K562 (cell line): ENCODE data around the gene FAM83F. TPM values are rescaled to one million over a fixed set of nuclear protein-coding genes. Genes with fewer than 3 reads are reported as not detected.

Source experiments
- ARHGAP35 ChIP-seq: fragments of 450-650 bp; IDR thresholded peaks from 2 replicates; pipeline ENCODE4 v1.6.1; 2018; ENCODE audit not compliant: partially characterized antibody
- FOXA3 ChIP-seq, 2 experiments: fragments of 450-650 bp in 1 of 2; sonication (generic) in 1 of 2; formaldehyde crosslinking; IDR thresholded peaks in 1 of 2; conservative IDR thresholded peaks in 1 of 2; 2 replicates each; pipeline versions ENCODE4 v1.4.0 to v1.8.0; 2020 to 2022; ENCODE audit warnings: mild to moderate bottlenecking in 2 of 2, missing genetic modification reagents in 1 of 2
- HOMEZ ChIP-seq: fragments of 250-450 bp; sonication (Bioruptor Pico); IDR thresholded peaks from 2 replicates; pipeline ENCODE4 v1.4.0; 2020; ENCODE audit warnings: mild to moderate bottlenecking, moderate library complexity
- MAFF ChIP-seq: IDR thresholded peaks from 2 replicates; pipeline ENCODE4 v1.6.1; 2012; ENCODE audit warnings: low read length, improper control_type of control experiment
- MLX ChIP-seq, 2 experiments: fragments of 450-650 bp in 1 of 2; sonication (generic) in 1 of 2; formaldehyde crosslinking; conservative IDR thresholded peaks; 2 replicates each; pipeline versions ENCODE4 v1.4.0 to v1.8.1; 2020 to 2022; ENCODE audit warnings: mild to moderate bottlenecking in 1 of 2, missing genetic modification reagents in 1 of 2
- NFE2 ChIP-seq: IDR thresholded peaks from 2 replicates; pipeline ENCODE4 v1.6.1; 2014; ENCODE audit warnings: antibody characterized with exemption, low read depth
- POLR3A ChIP-seq: IDR thresholded peaks from 2 replicates; pipeline ENCODE4 v1.6.1; 2011; ENCODE audit warnings: borderline replicate concordance, mild to moderate bottlenecking, moderate library complexity; ENCODE audit not compliant: insufficient read length, insufficient read depth; ENCODE audit errors: extremely low read depth
- RNF2 ChIP-seq: sonication (generic); IDR thresholded peaks from 2 replicates; pipeline ENCODE4 v1.6.1; 2016
- SFPQ ChIP-seq: fragments of 200-400 bp; formaldehyde crosslinking; IDR thresholded peaks from 2 replicates; pipeline ENCODE4 v1.6.1; 2017; ENCODE audit warnings: mild to moderate bottlenecking, low read depth, low read length, moderate library complexity
- TAF9B ChIP-seq: fragments of 450-650 bp; IDR thresholded peaks from 2 replicates; pipeline ENCODE4 v1.6.1; 2018; ENCODE audit warnings: mild to moderate bottlenecking; ENCODE audit not compliant: partially characterized antibody
- TRIM28 ChIP-seq: fragments of 450-650 bp; IDR thresholded peaks from 2 replicates; pipeline ENCODE4 v1.6.1; 2017
- ZBTB43 ChIP-seq: sonication (generic); formaldehyde crosslinking; IDR thresholded peaks from 2 replicates; pipeline ENCODE4 v1.8.0; 2023; ENCODE audit warnings: mild to moderate bottlenecking, missing genetic modification reagents
- ZEB2 ChIP-seq: fragments of 450-650 bp; IDR thresholded peaks from 2 replicates; pipeline ENCODE4 v1.6.1; 2016
- polyA plus RNA-seq, 8 experiments: library from polyadenylated mRNA; depleted of rRNA in 4 of 8; stranded (reverse) in 5 of 8; unstranded in 3 of 8; fragments of >200 nt; fragmentation: Nextera tagmentation in 2 of 8; fragmentation: Illumina TruSeq in 1 of 8; extraction: Ambion mirVana in 2 of 8; extraction: Trizol in 1 of 8; gene quantifications; 2 replicates each; pipeline versions ENCODE4 v1.2.1 to v1.2.3, GENCODE V29; 2011 to 2014; ENCODE audit warnings: inconsistent platforms in 1 of 8, missing spikeins in 1 of 8
- total RNA-seq, 7 experiments: library from RNA; depleted of rRNA in 6 of 7; stranded (reverse); fragments of >200 nt in 6 of 7; fragmentation: Illumina TruSeq in 2 of 7; extraction: Trizol in 2 of 7; gene quantifications; 2 replicates each; pipeline versions ENCODE4 v1.2.1 to v1.2.3, GENCODE V29; 2011 to 2021; ENCODE audit warnings: low replicate concordance in 1 of 7

The FAM83F gene
- total and polyA plus RNA-seq, 9 of the 15 experiments (the other 6 are each of a cell fraction or from before 2014, with no cell fraction given): under 0.01 to 0.13 (median 0.04) TPM; not detected in 1

DNA sequence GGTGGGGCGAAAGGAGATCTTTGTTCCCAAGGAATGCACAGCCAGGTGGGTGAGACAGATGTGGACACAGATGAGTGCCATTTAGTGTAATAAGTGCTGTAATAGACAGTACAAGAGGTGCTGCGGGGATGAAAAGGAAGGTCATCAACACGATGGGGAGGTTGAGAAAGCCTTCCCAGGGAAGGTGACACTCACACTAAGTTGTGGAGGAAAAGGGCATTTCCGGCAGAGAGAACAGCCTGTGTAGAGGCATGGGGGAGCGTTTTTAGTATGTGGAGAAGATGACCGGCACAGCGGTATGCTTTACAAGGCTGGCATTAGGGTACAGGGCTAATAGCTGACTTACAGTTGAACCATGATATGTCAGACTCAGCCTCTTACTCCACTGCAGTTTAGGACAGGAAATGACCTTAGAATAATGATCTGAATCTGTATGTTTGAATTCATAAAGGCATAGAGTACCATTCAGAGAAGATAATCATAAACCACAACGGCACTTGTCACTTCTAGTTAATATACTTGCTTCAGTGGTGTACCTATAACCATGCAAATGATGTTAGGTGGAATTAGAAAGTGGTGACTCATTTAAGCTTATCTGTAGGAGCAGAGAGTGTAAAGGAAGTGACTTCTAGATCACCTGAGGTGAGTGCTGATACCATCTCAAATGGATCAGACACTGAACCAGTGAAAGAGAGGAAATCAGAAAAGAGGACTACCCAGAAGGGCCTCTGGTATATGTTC lies 60.6 kb downstream of the FAM83F start (continued):
- no peak for TF ChIP-seq POLR3A
- TF ChIP-seq RNF2: 0 out of 2 replicates have a peak, but pooled peaks have one; percentile 23
- TF ChIP-seq TAF9B: peak; percentile 31
- TF ChIP-seq SFPQ: no peak
- no peak for TF ChIP-seq ARHGAP35
- no peak for TF ChIP-seq MLX (CRISPR knock-in tag; conservative IDR thresholded peaks at IDR 0.05)
- TF ChIP-seq NFE2: peak; percentile 45
- no peak for TF ChIP-seq FOXA3 (CRISPR knock-in tag; conservative IDR thresholded peaks at IDR 0.05 in 1 of 2, IDR thresholded peaks at IDR 0.05 in 1 of 2)
- TF ChIP-seq TRIM28: no peak
- no peak for TF ChIP-seq HOMEZ (CRISPR knock-in tag)
- TF ChIP-seq MAFF: no peak
- peak; percentile 98 for TF ChIP-seq ZEB2
- TF ChIP-seq ZBTB43: no peak
